ENCODE data around the gene NLGN1.

Gene NLGN1

GRCh38 chr3:173863551-173863950 is 466.0 kb downstream of the NLGN1 start:
- DNase-seq, result no peak

GRCh38 chr3:173865900-173866498 is 468.5 kb downstream of the NLGN1 start:
- DNase-seq, result no peak

GRCh38 chr3:173869766-173870165 is 472.2 kb downstream of the NLGN1 start:
- no peak for DNase-seq

GRCh38 chr3:173870976-173871375 is 473.4 kb downstream of the NLGN1 start:
- DNase-seq, result no peak

- DNase-seq, result no peak
Observed at GRCh38 chr3:173875790-173876189, 478.2 kb downstream of the NLGN1 start.

- DNase-seq, result no peak
Observed at GRCh38 chr3:173876476-173876875, 478.9 kb downstream of the NLGN1 start.

GRCh38 chr3:173887888-173888287 is 490.3 kb downstream of the NLGN1 start:
- DNase-seq, result no peak

- DNase-seq, result no peak
Observed at GRCh38 chr3:173889596-173889995, 492.1 kb downstream of the NLGN1 start.

GRCh38 chr3:173890091-173890490 is 492.5 kb downstream of the NLGN1 start:
- DNase-seq, result no peak

- no peak for DNase-seq
Observed at GRCh38 chr3:173891272-173892100, 493.9 kb downstream of the NLGN1 start.

GRCh38 chr3:173892547-173892946 is 495.0 kb downstream of the NLGN1 start:
- DNase-seq, result no peak

- no peak for DNase-seq
Observed at GRCh38 chr3:173893066-173893465, 495.5 kb downstream of the NLGN1 start.

GRCh38 chr3:173893835-173894234 is 496.3 kb downstream of the NLGN1 start:
- no peak for DNase-seq

GRCh38 chr3:173897631-173898030 is 500.1 kb downstream of the NLGN1 start:
- no peak for DNase-seq

GRCh38 chr3:173901649-173902048 is 504.1 kb downstream of the NLGN1 start:
- DNase-seq, result no peak

- DNase-seq, result no peak
Observed at GRCh38 chr3:173902401-173902800, 504.9 kb downstream of the NLGN1 start.

GRCh38 chr3:173902871-173903270 is 505.3 kb downstream of the NLGN1 start:
- DNase-seq, result no peak

GRCh38 chr3:173905381-173905780 is 507.8 kb downstream of the NLGN1 start:
- DNase-seq, result no peak

- DNase-seq, result no peak
Observed at GRCh38 chr3:173911446-173911845, 513.9 kb downstream of the NLGN1 start.

GRCh38 chr3:173912126-173912525 is 514.6 kb downstream of the NLGN1 start:
- DNase-seq, result no peak

GRCh38 chr3:173913397-173913796 is 515.9 kb downstream of the NLGN1 start:
- DNase-seq, result no peak

- DNase-seq, result no peak
Observed at GRCh38 chr3:173913974-173914421, 516.5 kb downstream of the NLGN1 start.

- DNase-seq, result no peak
Observed at GRCh38 chr3:173916799-173917198, 519.3 kb downstream of the NLGN1 start.

GRCh38 chr3:173920386-173920785 is 522.8 kb downstream of the NLGN1 start:
- DNase-seq, result no peak

- DNase-seq, result no peak
Observed at GRCh38 chr3:173921732-173922131, 524.2 kb downstream of the NLGN1 start.
